Type B pancreatic cell (in vitro differentiated cells): Measurements from ENCODE around the gene MED29. TPM values are rescaled to one million over a fixed set of nuclear protein-coding genes. Genes with fewer than 3 reads are reported as not detected.

Experiments used
- DNase-seq: peaks from one replicate; pipeline ENCODE4 v3.0.0; 2021; ENCODE audit warnings: mixed read lengths; ENCODE audit not compliant: unreplicated experiment; ENCODE audit errors: extremely low spot score
- H3K27ac Mint-ChIP-seq: 2 replicates; pipeline ENCODE4 v1.8.0; 2021; ENCODE audit warnings: mild to moderate bottlenecking, mixed read lengths
- H3K27me3 Mint-ChIP-seq: 2 replicates; pipeline ENCODE4 v1.8.0; 2021; ENCODE audit warnings: mixed read lengths
- H3K36me3 Mint-ChIP-seq: 2 replicates; pipeline ENCODE4 v1.8.0; 2021; ENCODE audit warnings: mixed read lengths
- H3K4me1 Mint-ChIP-seq: one replicate; pipeline ENCODE4 v1.8.0; 2021; ENCODE audit warnings: mixed read lengths; ENCODE audit not compliant: unreplicated experiment
- H3K4me3 Mint-ChIP-seq: 2 replicates; pipeline ENCODE4 v1.8.0; 2021; ENCODE audit warnings: mild to moderate bottlenecking, mixed read lengths
- H3K9me3 Mint-ChIP-seq: 2 replicates; pipeline ENCODE4 v1.8.0; 2021; ENCODE audit warnings: mixed read lengths
- total RNA-seq: library from RNA; stranded (reverse); gene quantifications from 2 replicates; pipeline ENCODE4 v1.2.1, GENCODE V29; 2021; ENCODE audit warnings: low replicate concordance
- TF ChIP-seq, protein P1 (sequence below): fragments of 200-600 bp; sonication (generic); conservative IDR thresholded peaks from 2 replicates; pipeline ENCODE4 v1.5.0; 2021; ENCODE audit warnings: antibody characterized with exemption, mild to moderate bottlenecking

The MED29 gene
- total RNA-seq, 1 donor from 2014 or later: 40.8 TPM

DNA sequence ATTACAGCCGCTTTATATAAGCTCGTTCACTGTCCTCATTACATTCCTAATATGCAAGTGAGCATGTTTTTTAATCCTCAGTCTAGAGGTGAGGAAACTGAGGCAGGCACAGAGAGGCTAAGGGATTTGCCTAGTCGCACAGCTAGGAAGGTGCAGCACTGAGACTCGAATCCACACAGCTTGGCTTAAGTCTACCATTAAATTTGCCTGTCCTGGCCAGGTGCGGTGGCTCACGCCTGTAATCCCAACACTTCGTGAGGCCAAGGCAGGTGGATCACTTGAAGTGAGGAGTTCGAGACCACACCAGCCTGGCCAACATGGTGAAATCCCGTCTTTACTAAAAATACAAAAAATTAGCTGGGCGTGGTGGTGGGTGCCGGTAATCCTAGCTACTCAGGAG lies 36.5 kb downstream of the MED29 start:
- H3K27ac Mint-ChIP-seq: no peak overlapping the region
- no peaks in the 10 kb centered on the region for H3K27me3 Mint-ChIP-seq
- no peak overlapping the region for H3K4me3 Mint-ChIP-seq
- H3K9me3 Mint-ChIP-seq: no peaks in the 10 kb centered on the region
- DNase-seq: no peak
- H3K4me1 Mint-ChIP-seq: peaks cover 20% of the 10 kb centered on the region
- TF ChIP-seq, protein P1, sequence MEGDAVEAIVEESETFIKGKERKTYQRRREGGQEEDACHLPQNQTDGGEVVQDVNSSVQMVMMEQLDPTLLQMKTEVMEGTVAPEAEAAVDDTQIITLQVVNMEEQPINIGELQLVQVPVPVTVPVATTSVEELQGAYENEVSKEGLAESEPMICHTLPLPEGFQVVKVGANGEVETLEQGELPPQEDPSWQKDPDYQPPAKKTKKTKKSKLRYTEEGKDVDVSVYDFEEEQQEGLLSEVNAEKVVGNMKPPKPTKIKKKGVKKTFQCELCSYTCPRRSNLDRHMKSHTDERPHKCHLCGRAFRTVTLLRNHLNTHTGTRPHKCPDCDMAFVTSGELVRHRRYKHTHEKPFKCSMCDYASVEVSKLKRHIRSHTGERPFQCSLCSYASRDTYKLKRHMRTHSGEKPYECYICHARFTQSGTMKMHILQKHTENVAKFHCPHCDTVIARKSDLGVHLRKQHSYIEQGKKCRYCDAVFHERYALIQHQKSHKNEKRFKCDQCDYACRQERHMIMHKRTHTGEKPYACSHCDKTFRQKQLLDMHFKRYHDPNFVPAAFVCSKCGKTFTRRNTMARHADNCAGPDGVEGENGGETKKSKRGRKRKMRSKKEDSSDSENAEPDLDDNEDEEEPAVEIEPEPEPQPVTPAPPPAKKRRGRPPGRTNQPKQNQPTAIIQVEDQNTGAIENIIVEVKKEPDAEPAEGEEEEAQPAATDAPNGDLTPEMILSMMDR: no peak
- H3K36me3 Mint-ChIP-seq: peaks cover 7% of the 10 kb centered on the region

DNA sequence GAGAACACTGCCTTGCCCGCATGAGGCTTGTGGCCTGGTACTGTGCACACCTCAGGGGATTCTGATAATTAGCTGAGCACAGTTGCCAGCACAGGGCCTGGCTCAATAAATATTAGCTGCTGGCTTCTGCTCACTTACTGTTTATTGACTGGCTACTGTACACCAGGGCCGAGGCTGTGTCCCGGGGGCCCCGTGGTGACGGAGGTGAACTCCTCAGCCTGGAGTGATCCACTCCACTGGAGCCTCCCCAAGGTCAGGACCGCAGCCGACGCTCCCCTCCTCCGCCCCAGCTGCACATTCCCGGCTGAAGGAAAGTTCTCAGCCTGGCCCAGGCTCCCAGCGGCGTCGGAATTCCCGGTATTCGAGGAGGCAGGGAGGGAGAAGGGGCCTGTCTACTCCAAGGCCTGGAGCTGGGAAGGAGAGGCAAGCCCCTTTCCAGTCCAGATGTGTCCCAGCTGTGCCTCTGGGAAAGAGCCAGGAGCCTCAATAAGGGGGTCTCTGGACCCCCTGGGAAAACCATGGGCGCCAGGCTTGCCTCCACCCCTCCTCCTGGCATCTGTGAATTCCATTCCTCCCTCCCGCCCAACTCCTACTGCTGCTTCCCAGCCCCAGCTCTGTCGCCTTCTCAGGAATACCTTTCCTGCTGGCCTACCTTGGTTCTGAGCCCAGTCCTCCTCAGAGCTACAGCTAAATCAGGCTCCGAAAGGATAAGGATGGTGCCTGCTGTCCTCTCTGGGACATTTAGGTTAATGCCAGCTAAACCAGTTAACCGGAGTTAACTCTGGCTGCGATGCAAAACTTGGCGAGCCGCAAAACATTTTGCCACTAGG lies 37.3 kb downstream of the MED29 start:
- no peaks in the 10 kb centered on the region for H3K27me3 Mint-ChIP-seq
- peaks cover 13% of the 10 kb centered on the region for H3K36me3 Mint-ChIP-seq
- H3K9me3 Mint-ChIP-seq: no peaks in the 10 kb centered on the region
- H3K27ac Mint-ChIP-seq: peak overlapping the region; percentile 70
- no peak overlapping the region for H3K4me3 Mint-ChIP-seq
- peaks cover 20% of the 10 kb centered on the region for H3K4me1 Mint-ChIP-seq
- DNase-seq: no peak
- TF ChIP-seq, protein P1: no peak

DNA sequence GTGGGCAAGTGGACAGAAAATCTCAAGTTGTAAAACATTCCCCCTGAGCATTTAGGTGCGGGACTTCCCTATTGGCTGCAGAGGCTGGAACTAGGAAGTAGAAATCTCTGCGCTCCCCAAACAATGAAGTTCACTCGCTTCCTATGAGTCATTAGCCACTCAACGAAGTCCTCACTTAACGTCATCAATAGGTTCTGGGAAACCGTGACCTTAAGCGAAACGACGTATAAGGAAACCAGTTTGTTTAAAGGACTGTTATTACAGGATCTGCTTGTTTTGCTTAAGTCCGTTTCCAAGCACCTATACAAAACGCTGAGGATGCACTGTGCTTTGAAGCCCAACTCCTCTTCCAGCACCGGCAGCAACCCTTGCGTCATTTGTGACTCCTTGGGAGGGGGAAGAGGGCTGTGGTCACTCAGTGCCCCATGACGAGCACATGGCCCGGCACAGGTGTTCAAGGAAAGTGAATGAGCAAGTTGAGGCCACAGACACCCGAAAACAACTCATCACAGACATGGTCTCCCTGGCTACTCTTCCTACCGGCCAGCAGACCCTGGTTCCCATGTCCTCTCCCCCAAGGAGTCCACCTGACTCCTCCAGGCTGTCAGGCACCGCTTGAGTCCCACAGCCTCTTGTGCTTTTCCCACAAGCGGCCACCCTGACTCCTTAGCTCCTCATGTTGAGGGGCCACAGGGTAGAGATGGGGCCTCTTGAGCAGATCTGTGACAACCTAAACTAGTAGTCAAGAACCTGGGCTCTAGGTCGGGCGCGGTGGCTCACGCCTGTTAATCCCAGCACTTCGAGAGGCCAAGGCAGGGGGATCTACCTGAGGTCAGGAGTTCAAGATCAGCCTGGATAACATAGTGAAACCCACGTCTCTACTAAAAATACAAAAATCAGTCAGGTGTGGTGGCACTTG lies 39.8 kb downstream of the MED29 start:
- TF ChIP-seq, protein P1: no peak
- DNase-seq: no peak
- H3K27ac Mint-ChIP-seq: peak overlapping the region; percentile 71
- peak overlapping the region; percentile 22 for H3K4me3 Mint-ChIP-seq
- H3K36me3 Mint-ChIP-seq: peaks cover 17% of the 10 kb centered on the region
- H3K9me3 Mint-ChIP-seq: no peaks in the 10 kb centered on the region
- H3K27me3 Mint-ChIP-seq: peaks cover 3% of the 10 kb centered on the region
- peaks cover 25% of the 10 kb centered on the region for H3K4me1 Mint-ChIP-seq

DNA sequence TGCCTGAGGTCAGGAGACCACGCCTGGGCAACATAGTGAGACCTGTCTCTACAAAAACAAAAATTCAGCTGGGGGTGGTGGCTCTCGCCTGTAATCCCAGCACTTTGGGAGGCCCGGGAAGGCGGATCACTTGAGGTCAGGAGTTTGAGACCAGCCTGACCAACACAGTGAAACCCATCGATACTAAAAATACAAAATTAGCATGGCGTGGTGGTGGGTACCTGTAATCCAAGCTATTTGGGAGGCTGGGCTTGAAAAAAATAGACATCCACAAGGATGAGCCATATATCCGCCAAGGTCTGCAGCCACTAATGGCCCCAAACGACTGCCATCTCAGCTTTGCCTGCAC lies 41.5 kb downstream of the MED29 start:
- H3K4me3 Mint-ChIP-seq: no peak overlapping the region
- peaks cover 15% of the 10 kb centered on the region for H3K36me3 Mint-ChIP-seq
- no peaks in the 10 kb centered on the region for H3K9me3 Mint-ChIP-seq
- no peak for DNase-seq
- peaks cover 28% of the 10 kb centered on the region for H3K4me1 Mint-ChIP-seq
- H3K27ac Mint-ChIP-seq: no peak overlapping the region
- H3K27me3 Mint-ChIP-seq: peaks cover 8% of the 10 kb centered on the region
- TF ChIP-seq, protein P1: no peak

DNA sequence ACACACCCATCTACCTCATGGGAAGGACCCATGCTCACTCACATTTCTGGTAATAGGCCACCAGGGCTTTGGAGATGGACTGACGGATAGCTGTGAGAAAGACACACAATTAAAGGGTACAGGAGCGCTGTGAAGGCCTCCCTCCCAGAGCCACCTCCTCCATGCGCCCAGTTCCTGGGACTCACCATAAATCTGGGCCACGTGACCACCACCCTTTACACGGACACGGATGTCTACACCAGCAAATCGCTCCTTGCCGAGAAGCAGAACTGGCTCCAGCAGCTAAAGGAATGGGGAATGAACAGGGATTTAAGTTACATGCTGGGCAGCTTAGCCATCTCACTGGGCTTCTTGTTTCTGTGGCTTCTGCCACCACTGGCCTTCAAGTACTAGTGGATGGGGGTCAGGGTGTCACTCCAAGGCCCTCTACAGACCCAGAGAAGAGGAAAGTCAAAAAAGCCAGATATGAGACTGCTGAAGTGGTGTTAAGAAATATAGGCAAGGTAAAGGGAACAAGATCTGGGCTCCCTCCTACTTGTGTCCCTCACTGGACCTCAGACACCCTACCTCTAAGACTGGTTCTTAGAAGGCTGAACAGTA lies 42.4 kb downstream of the MED29 start:
- Mint-ChIP-seq H3K9me3 (no peaks in the 10 kb centered on the region), H3K36me3 (peaks cover 15% of the 10 kb centered on the region), H3K27ac (peak overlapping the region; percentile 69), H3K27me3 (peaks cover 8% of the 10 kb centered on the region), H3K4me1 (peaks cover 23% of the 10 kb centered on the region), H3K4me3 (peak overlapping the region; percentile 100)
- no peak for DNase-seq
- TF ChIP-seq, protein P1: no peak
